ENCODE data around the gene CNTNAP2. TPM values are rescaled to one million over a fixed set of nuclear protein-coding genes. Genes with fewer than 3 reads are reported as not detected.

CNTNAP2 gene
- total RNA-seq, 1 donor from 2014 or later = 5.4 TPM

- Mint-ChIP-seq H3K27ac (ENCODE audit: unreplicated experiment) (no peak overlapping the region), H3K27me3 (ENCODE audit: unreplicated experiment) (peaks cover 1% of the 10 kb centered on the region), H3K4me1 (ENCODE audit: unreplicated experiment) (no peaks in the 10 kb centered on the region), H3K9me3 (ENCODE audit: unreplicated experiment) (peaks cover 6% of the 10 kb centered on the region), H3K36me3 (ENCODE audit: low read depth, unreplicated experiment) (no peaks in the 10 kb centered on the region), H3K4me3 (ENCODE audit: unreplicated experiment) (no peak overlapping the region)
- DNase-seq (ENCODE audit: low spot score) = no peak
- TF ChIP-seq CTCF (IDR thresholded peaks at IDR 0.05; ENCODE audit: unreplicated experiment) = no peak
Measured at GRCh38 chr7:148129023-148129422, 2012.4 kb downstream of the CNTNAP2 start.

DNA sequence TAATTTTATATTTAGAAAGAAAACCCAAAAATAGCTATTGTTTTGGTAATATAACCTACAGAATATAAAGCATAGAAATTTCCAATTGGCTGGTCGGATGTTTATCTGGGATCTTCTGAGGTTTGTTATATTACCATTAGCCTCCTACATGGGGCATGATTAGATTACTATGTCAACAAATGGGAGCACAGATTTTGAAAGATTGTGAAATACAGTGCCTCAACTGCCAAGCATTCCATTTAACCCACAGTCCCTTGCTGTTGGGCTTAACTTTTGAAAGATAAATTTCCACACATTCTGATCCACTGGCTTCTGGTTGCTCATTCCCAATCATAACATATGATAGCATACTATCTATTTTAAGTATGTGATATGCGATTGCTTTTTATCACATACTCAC is 2018.5 kb downstream of the CNTNAP2 start:
- Mint-ChIP-seq H3K27ac (ENCODE audit: unreplicated experiment) (no peak overlapping the region), H3K36me3 (ENCODE audit: low read depth, unreplicated experiment) (no peaks in the 10 kb centered on the region), H3K27me3 (ENCODE audit: unreplicated experiment) (peaks cover 5% of the 10 kb centered on the region), H3K4me3 (ENCODE audit: unreplicated experiment) (no peak overlapping the region), H3K4me1 (ENCODE audit: unreplicated experiment) (no peaks in the 10 kb centered on the region), H3K9me3 (ENCODE audit: unreplicated experiment) (peaks cover 13% of the 10 kb centered on the region)
- no peak for DNase-seq (ENCODE audit: low spot score)
- TF ChIP-seq CTCF (IDR thresholded peaks at IDR 0.05; ENCODE audit: unreplicated experiment) = no peak

- Mint-ChIP-seq H3K4me1 (ENCODE audit: unreplicated experiment) (no peaks in the 10 kb centered on the region), H3K27ac (ENCODE audit: unreplicated experiment) (no peak overlapping the region), H3K9me3 (ENCODE audit: unreplicated experiment) (peaks cover 13% of the 10 kb centered on the region), H3K27me3 (ENCODE audit: unreplicated experiment) (peaks cover 5% of the 10 kb centered on the region), H3K4me3 (ENCODE audit: unreplicated experiment) (no peak overlapping the region), H3K36me3 (ENCODE audit: low read depth, unreplicated experiment) (no peaks in the 10 kb centered on the region)
- DNase-seq (ENCODE audit: low spot score) = no peak
- TF ChIP-seq CTCF (IDR thresholded peaks at IDR 0.05; ENCODE audit: unreplicated experiment) = no peak
Measured at GRCh38 chr7:148135997-148136396, 2019.4 kb downstream of the CNTNAP2 start.

DNA sequence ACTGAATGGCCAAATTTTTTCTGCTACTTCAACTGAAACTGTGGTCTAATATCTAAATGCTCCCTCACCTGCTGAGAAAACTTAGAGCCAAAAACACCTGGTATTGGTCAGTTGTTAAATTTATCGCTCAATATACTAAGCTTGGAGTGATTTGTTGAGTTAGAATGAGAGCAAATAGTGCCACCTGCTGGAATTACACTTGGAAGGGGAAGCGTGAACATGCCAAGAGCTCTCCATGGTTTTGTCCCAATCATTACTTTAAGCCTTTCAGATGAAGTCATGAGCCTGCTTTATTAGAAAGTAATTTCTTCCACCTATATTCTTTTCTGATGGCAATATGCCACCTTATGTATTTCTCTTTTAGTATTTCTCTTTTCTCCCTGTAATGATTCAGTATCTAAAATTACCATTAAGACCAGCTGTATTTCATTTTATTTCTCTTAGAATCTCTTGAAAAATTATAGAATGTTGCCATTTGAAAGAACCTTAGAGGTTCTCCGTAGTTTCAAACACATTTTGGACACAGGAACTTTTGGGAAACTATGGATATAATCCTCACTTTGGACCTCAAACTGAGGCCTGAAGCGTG is 2026.2 kb downstream of the CNTNAP2 start:
- H3K27me3 Mint-ChIP-seq (ENCODE audit: unreplicated experiment) = peaks cover 2% of the 10 kb centered on the region
- TF ChIP-seq CTCF (IDR thresholded peaks at IDR 0.05; ENCODE audit: unreplicated experiment) = no peak
- H3K9me3 Mint-ChIP-seq (ENCODE audit: unreplicated experiment) = peaks cover 16% of the 10 kb centered on the region
- H3K4me3 Mint-ChIP-seq (ENCODE audit: unreplicated experiment) = no peak overlapping the region
- peak; percentile 12 for DNase-seq (ENCODE audit: low spot score)
- no peaks in the 10 kb centered on the region for H3K4me1 Mint-ChIP-seq (ENCODE audit: unreplicated experiment)
- H3K36me3 Mint-ChIP-seq (ENCODE audit: low read depth, unreplicated experiment) = no peaks in the 10 kb centered on the region
- H3K27ac Mint-ChIP-seq (ENCODE audit: unreplicated experiment) = no peak overlapping the region

- no peak overlapping the region for H3K4me3 Mint-ChIP-seq (ENCODE audit: unreplicated experiment)
- no peak for DNase-seq (ENCODE audit: low spot score)
- TF ChIP-seq CTCF (IDR thresholded peaks at IDR 0.05; ENCODE audit: unreplicated experiment) = no peak
- no peaks in the 10 kb centered on the region for H3K4me1 Mint-ChIP-seq (ENCODE audit: unreplicated experiment)
- peaks cover 11% of the 10 kb centered on the region for H3K9me3 Mint-ChIP-seq (ENCODE audit: unreplicated experiment)
- H3K27ac Mint-ChIP-seq (ENCODE audit: unreplicated experiment) = no peak overlapping the region
- H3K27me3 Mint-ChIP-seq (ENCODE audit: unreplicated experiment) = peaks cover 2% of the 10 kb centered on the region
- H3K36me3 Mint-ChIP-seq (ENCODE audit: low read depth, unreplicated experiment) = no peaks in the 10 kb centered on the region
Measured at GRCh38 chr7:148144827-148145226, 2028.2 kb downstream of the CNTNAP2 start.
